A549 (cell line): ENCODE results near the gene SLC17A7. TPM values are rescaled to one million over a fixed set of nuclear protein-coding genes. Genes with fewer than 3 reads are reported as not detected.

ENCODE experiments used
- ATAC-seq, 2 experiments: fragments of 200-7000 bp in 1 of 2; fragments of >200 bp in 1 of 2; cut with Nextera tagmentation in 1 of 2; cut with Tn5 transposase in 1 of 2; 3 replicates each; pipeline versions ENCODE4 v1.8.0 to v1.9.1; 2018 to 2020; ENCODE audit warnings: mild to moderate bottlenecking in 1 of 2, moderate library complexity in 1 of 2
- CTCF ChIA-PET: fragments of 300-600 bp; sonication (Branson Sonifier 250); formaldehyde crosslinking; extraction: SDS; loops from one replicate; lab custom pipeline; 2021; ENCODE audit warnings: antibody characterized with exemption, inconsistent platforms; lab: Yijun Ruan, JAX
- POLR2A ChIA-PET: fragments of 350-600 bp; formaldehyde crosslinking; extraction: SDS; loops from one replicate; lab custom pipeline; 2021; ENCODE audit warnings: antibody characterized with exemption, inconsistent platforms; lab: Yijun Ruan, JAX
- DNase-seq, 2 experiments: peaks; one replicate each; pipeline versions ENCODE4 v3.0.0 to v3.0.0-alpha.2; 2011 to 2016; ENCODE audit warnings: low read depth in 1 of 2, low spot score in 1 of 2
- FAIRE-seq: peaks from 2 replicates; lab custom pipeline; 2011; peaks lifted over from hg19 to GRCh38; lab: Jason Lieb, UNC
- H3K27ac ChIP-seq, 2 experiments: fragments of >200 bp; sonication (Bioruptor Twin); formaldehyde crosslinking; 3 replicates each; pipeline ENCODE4 v1.5.1; 2016 to 2017
- H3K4me1 ChIP-seq: fragments of >200 bp; sonication (Bioruptor Twin); formaldehyde crosslinking; 3 replicates; pipeline ENCODE4 v1.6.1; 2016
- H3K4me2 ChIP-seq: fragments of >200 bp; sonication (Bioruptor Twin); formaldehyde crosslinking; 3 replicates; pipeline ENCODE4 v1.6.1; 2016
- H3K4me3 ChIP-seq: fragments of >200 bp; sonication (Bioruptor Twin); formaldehyde crosslinking; 3 replicates; pipeline ENCODE4 v1.5.1; 2016
- H3K9me3 ChIP-seq: fragments of >200 bp; sonication (Bioruptor Twin); formaldehyde crosslinking; 3 replicates; pipeline ENCODE4 v1.6.1; 2016
- ATOH8 ChIP-seq: fragments of 250-450 bp; sonication (Bioruptor Pico); IDR thresholded peaks from 2 replicates; pipeline ENCODE4 v1.5.0; 2020; ENCODE audit warnings: low read depth, mild to moderate bottlenecking, moderate library complexity
- BHLHE40 ChIP-seq: IDR thresholded peaks from 2 replicates; pipeline ENCODE4 v1.6.1; 2012; ENCODE audit warnings: low read depth, low read length, inconsistent platforms
- CBX2 ChIP-seq: fragments of 200-600 bp; sonication (generic); IDR thresholded peaks from 2 replicates; pipeline ENCODE4 v1.6.1; 2016; ENCODE audit warnings: low read depth, mild to moderate bottlenecking, borderline replicate concordance
- CEBPB ChIP-seq, 2 experiments: fragments of >200 bp in 1 of 2; sonication (Bioruptor Twin) in 1 of 2; formaldehyde crosslinking in 1 of 2; IDR thresholded peaks; 2 replicates each; pipeline ENCODE4 v1.6.1; 2012 to 2016
- CHD2 ChIP-seq: fragments of 150-350 bp; IDR thresholded peaks from 2 replicates; pipeline ENCODE4 v1.6.1; 2014; ENCODE audit warnings: low read length; ENCODE audit not compliant: partially characterized antibody
- CTCF ChIP-seq: fragments of >200 bp; sonication (Bioruptor Twin); formaldehyde crosslinking; IDR thresholded peaks from 3 replicates; pipeline ENCODE4 v1.5.1; 2016
- E2F6 ChIP-seq: IDR thresholded peaks from 2 replicates; pipeline ENCODE4 v1.6.1; 2012; ENCODE audit warnings: low read depth, borderline replicate concordance
- ESRRA ChIP-seq: fragments of 150-350 bp; IDR thresholded peaks from 2 replicates; pipeline ENCODE4 v1.6.1; 2014; ENCODE audit warnings: mild to moderate bottlenecking, low read length, borderline replicate concordance
- FOSL2 ChIP-seq, 2 experiments: fragments of 450-650 bp in 1 of 2; fragments of >200 bp in 1 of 2; sonication (Bioruptor Twin) in 1 of 2; formaldehyde crosslinking; IDR thresholded peaks; 2 replicates each; pipeline versions ENCODE4 v1.5.0 to v1.6.1; 2016 to 2020; ENCODE audit warnings: mild to moderate bottlenecking in 1 of 2, moderate library complexity in 1 of 2
- FOXS1 ChIP-seq: fragments of 250-450 bp; sonication (Bioruptor Pico); IDR thresholded peaks from 2 replicates; pipeline ENCODE4 v1.5.0; 2020; ENCODE audit warnings: mild to moderate bottlenecking, moderate library complexity
- HES2 ChIP-seq: fragments of >200 bp; sonication (Bioruptor Twin); formaldehyde crosslinking; IDR thresholded peaks from 2 replicates; pipeline ENCODE4 v1.6.1; 2016
- HEYL ChIP-seq: fragments of 250-450 bp; sonication (Bioruptor Pico); IDR thresholded peaks from 2 replicates; pipeline ENCODE4 v1.8.0; 2021; ENCODE audit warnings: mild to moderate bottlenecking, moderate library complexity
- HOXB13 ChIP-seq: fragments of 250-450 bp; sonication (Bioruptor Pico); IDR thresholded peaks from 2 replicates; pipeline ENCODE4 v1.5.0; 2020; ENCODE audit warnings: low read depth, mild to moderate bottlenecking, moderate library complexity
- JUNB ChIP-seq: fragments of >200 bp; sonication (Bioruptor Twin); formaldehyde crosslinking; IDR thresholded peaks from 2 replicates; pipeline ENCODE4 v1.6.1; 2016
- MAFK ChIP-seq: fragments of 450-650 bp; IDR thresholded peaks from 2 replicates; pipeline ENCODE4 v1.6.1; 2014; ENCODE audit not compliant: partially characterized antibody
- MAX ChIP-seq: IDR thresholded peaks from 2 replicates; pipeline ENCODE4 v1.6.1; 2012
- MAZ ChIP-seq: fragments of 150-350 bp; IDR thresholded peaks from 2 replicates; pipeline ENCODE4 v1.6.1; 2014; ENCODE audit warnings: antibody characterized with exemption, low read depth, low read length, borderline replicate concordance
- NPAS2 ChIP-seq: fragments of 250-450 bp; sonication (Bioruptor Pico); IDR thresholded peaks from 2 replicates; pipeline ENCODE4 v1.8.0; 2022; ENCODE audit warnings: mild to moderate bottlenecking, moderate library complexity, borderline replicate concordance
- PBX3 ChIP-seq: IDR thresholded peaks from 2 replicates; pipeline ENCODE4 v1.6.1; 2012
- PHF8 ChIP-seq: fragments of 200-600 bp; sonication (generic); IDR thresholded peaks from 2 replicates; pipeline ENCODE4 v1.6.1; 2016; ENCODE audit warnings: low read depth, mild to moderate bottlenecking, antibody characterized with exemption, moderate library complexity, borderline replicate concordance
- POLR2AphosphoS2 ChIP-seq: conservative IDR thresholded peaks from 2 replicates; pipeline ENCODE4 v1.6.1; 2012; ENCODE audit warnings: low read length, improper control_type of control experiment, inconsistent platforms
- RFX5 ChIP-seq: fragments of 450-650 bp; IDR thresholded peaks from 2 replicates; pipeline ENCODE4 v1.7.1; 2014; ENCODE audit warnings: antibody characterized with exemption, mild to moderate bottlenecking, moderate library complexity
- SMC3 ChIP-seq: fragments of >200 bp; sonication (Bioruptor Twin); formaldehyde crosslinking; IDR thresholded peaks from 3 replicates; pipeline ENCODE4 v1.6.1; 2018; ENCODE audit warnings: inconsistent platforms
- SREBF2 ChIP-seq: fragments of 450-650 bp; IDR thresholded peaks from 2 replicates; pipeline ENCODE4 v1.6.1; 2014; ENCODE audit warnings: mild to moderate bottlenecking, moderate library complexity
- TFCP2L1 ChIP-seq: fragments of 250-450 bp; sonication (Bioruptor Pico); IDR thresholded peaks from 2 replicates; pipeline ENCODE4 v1.5.0; 2021; ENCODE audit warnings: mild to moderate bottlenecking
- USF2 ChIP-seq: fragments of 450-650 bp; IDR thresholded peaks from 2 replicates; pipeline ENCODE4 v1.6.1; 2014; ENCODE audit warnings: antibody characterized with exemption
- ZNF302 ChIP-seq: fragments of 250-450 bp; sonication (Bioruptor Pico); IDR thresholded peaks from 2 replicates; pipeline ENCODE4 v1.9.0; 2021; ENCODE audit warnings: inconsistent platforms, mild to moderate bottlenecking, moderate library complexity
- ZSCAN20 ChIP-seq: fragments of 250-450 bp; sonication (Bioruptor Pico); IDR thresholded peaks from 2 replicates; pipeline ENCODE4 v1.8.0; 2022; ENCODE audit warnings: mild to moderate bottlenecking, moderate library complexity
- WGBS: methylation state at CpG from one replicate; pipeline ENCODE4 v1.1.6; 2017; ENCODE audit errors: missing lambda C conversion rate; 5-methylcytosine and 5-hydroxymethylcytosine counted together
- polyA plus RNA-seq, 4 experiments: library from polyadenylated mRNA; depleted of rRNA in 3 of 4; stranded (reverse); fragments of >200 nt; fragmentation: RNase III in 1 of 4; extraction: RNeasy Plus Mini Kit Qiagen cat#74134 plus additional on column Dnase treatment in 1 of 4; gene quantifications; 2 replicates in 3 of 4; 3 replicates in 1 of 4; pipeline ENCODE4 v1.2.3, GENCODE V29; 2011 to 2017

Gene SLC17A7
- polyA plus RNA-seq, 2 of the 4 experiments (the other 2 are of a cell fraction), result 0.39 to 0.48 TPM

- TF ChIP-seq ESRRA (no peak), HES2 (no peak), CHD2 (no peak), CTCF (peak; percentile 29; the same call in 2 of the 3 replicates), NPAS2 (CRISPR knock-in tag) (0 out of 2 replicates have a peak, but pooled peaks have one; percentile 25), POLR2AphosphoS2 (peak; percentile 88; the same call in 1 of the 2 replicates), MAZ (0 out of 2 replicates have a peak, but pooled peaks have one; percentile 25), MAFK (no peak), BHLHE40 (no peak), JUNB (no peak), FOXS1 (CRISPR knock-in tag) (no peak), MAX (peak; percentile 69), CBX2 (no peak), SMC3 (no peak), FOSL2 (IDR thresholded peaks at IDR 0.05) (no peak), FOSL2 (CRISPR knock-in tag; IDR thresholded peaks at IDR 0.05) (no peak), E2F6 (no peak), TFCP2L1 (CRISPR knock-in tag) (0 out of 2 replicates have a peak, but pooled peaks have one; percentile 31), SREBF2 (no peak), PHF8 (no peak), PBX3 (no peak), RFX5 (no peak), HEYL (CRISPR knock-in tag) (no peak), CEBPB (IDR thresholded peaks at IDR 0.05) (no peak), ZSCAN20 (CRISPR knock-in tag) (no peak)
Measured at GRCh38 chr19:49489601-49490167, 48.4 kb upstream of the SLC17A7 start (continued).

- TF ChIP-seq HOXB13, result no peak
- TF ChIP-seq USF2, result no peak
- TF ChIP-seq ZNF302 (CRISPR knock-in tag), result no peak
- TF ChIP-seq ATOH8 (CRISPR knock-in tag), result no peak
- TF ChIP-seq E2F6, result peak; percentile 14; the same call in 1 of the 2 replicates
- peak; percentile 95 for TF ChIP-seq MAFK
- ATAC-seq (no peak), DNase-seq (no peak), FAIRE-seq (no peak)
- Histone ChIP-seq H3K9me3 (no peaks in the 10 kb centered on the region), H3K4me3 (peak overlapping the region; percentile 71), H3K27ac (peak overlapping the region; percentile 94 to 95), H3K4me2 (peak overlapping the region; percentile 80), H3K4me1 (peaks cover 29% of the 10 kb centered on the region)
- ChIA-PET CTCF (interaction anchor here (0.6 to 2.4 kb wide), 5 partner anchors 10 to 189 kb away, joined by 3 to 11 read pairs (median 3); partner anchors contain the start of gene FLT3LG), POLR2A (interaction anchor here (1.3 kb wide), 1 partner anchor 10 kb away, joined by 3 read pairs; no protein-coding TSS in a partner anchor)
- WGBS, result 4% methylated on average over 15 of the region's 15 CpGs
Measured at GRCh38 chr19:49488863-49489537, 47.7 kb upstream of the SLC17A7 start.
